Activated naive CD4-positive, alpha-beta T cell treated with anti-CD3 and anti-CD28 coated beads, Interleukin-2, amount 10 ng/mL, durations not matched to agents 7 days and 5 days (primary cell): ENCODE measurements around the gene SIPA1L3.

Experiments
- CTCF ChIA-PET: fragments of 350-600 bp; sonication (Branson Sonifier 250); formaldehyde crosslinking; loops from one replicate; lab custom pipeline; 2021; ENCODE audit warnings: antibody characterized with exemption; lab: Charles Lee
- DNase-seq: peaks from one replicate; pipeline ENCODE4 v3.0.0-alpha.2; 2020
- H3K27ac Mint-ChIP-seq: one replicate; pipeline ENCODE4 v1.8.0; 2021; ENCODE audit warnings: mild to moderate bottlenecking, moderate library complexity, mixed read lengths
- H3K27me3 Mint-ChIP-seq: one replicate; pipeline ENCODE4 v1.8.0; 2021; ENCODE audit warnings: mild to moderate bottlenecking, mixed read lengths
- H3K36me3 Mint-ChIP-seq: one replicate; pipeline ENCODE4 v1.8.0; 2021; ENCODE audit warnings: mixed read lengths
- H3K4me1 Mint-ChIP-seq: one replicate; pipeline ENCODE4 v1.8.0; 2021; ENCODE audit warnings: mixed read lengths
- H3K4me3 Mint-ChIP-seq: one replicate; pipeline ENCODE4 v1.8.0; 2021; ENCODE audit warnings: mild to moderate bottlenecking, moderate library complexity, mixed read lengths
- H3K9me3 Mint-ChIP-seq: one replicate; pipeline ENCODE4 v1.8.0; 2021; ENCODE audit warnings: mixed read lengths

Gene SIPA1L3

DNA sequence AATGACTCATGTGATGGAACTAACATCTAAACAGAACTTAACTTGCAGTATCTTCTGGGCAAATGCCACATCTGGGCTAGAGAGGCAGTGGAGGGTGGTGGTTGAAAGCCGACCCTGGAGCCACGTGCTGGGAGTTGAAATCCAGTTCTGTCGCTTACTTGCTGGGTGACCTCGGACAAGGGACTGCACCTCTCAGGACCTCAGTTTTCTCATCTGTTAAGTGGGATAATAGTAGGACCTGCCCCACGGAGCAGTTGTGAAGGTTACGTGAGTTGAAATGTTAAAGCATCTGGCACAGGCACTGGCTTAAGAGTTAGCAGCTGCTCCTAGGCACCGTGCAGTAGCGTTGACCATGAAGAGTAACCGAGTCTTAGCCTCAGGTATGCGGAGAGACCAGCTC is 76.1 kb downstream of the SIPA1L3 start:
- H3K4me1 Mint-ChIP-seq: peaks cover 9% of the 10 kb centered on the region
- no peaks in the 10 kb centered on the region for H3K9me3 Mint-ChIP-seq
- H3K36me3 Mint-ChIP-seq: no peaks in the 10 kb centered on the region
- DNase-seq: no peak
- H3K27me3 Mint-ChIP-seq: no peaks in the 10 kb centered on the region
- H3K4me3 Mint-ChIP-seq: no peak overlapping the region
- no peak overlapping the region for H3K27ac Mint-ChIP-seq
- CTCF ChIA-PET: no interaction called here

DNA sequence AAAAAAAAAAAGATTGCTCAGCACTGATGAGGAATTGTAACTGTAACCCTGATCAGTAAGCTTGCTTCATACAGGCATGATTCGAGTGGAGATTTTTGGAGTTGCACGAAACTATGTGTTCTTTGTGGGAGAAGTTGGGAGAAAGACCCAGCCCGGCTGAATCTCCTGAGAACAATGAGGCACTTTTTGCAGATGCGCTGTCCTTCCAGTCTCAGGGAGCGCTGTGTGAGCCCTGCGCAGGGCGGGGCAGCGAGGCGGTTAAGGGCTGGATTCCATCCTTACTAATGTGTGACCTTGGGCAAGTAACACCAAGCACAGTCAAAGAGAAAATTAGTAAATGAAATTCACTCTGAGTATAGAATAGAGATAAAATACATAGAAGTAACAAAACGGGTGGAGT is 76.9 kb downstream of the SIPA1L3 start:
- Mint-ChIP-seq H3K36me3 (no peaks in the 10 kb centered on the region), H3K4me1 (peaks cover 12% of the 10 kb centered on the region), H3K27ac (no peak overlapping the region), H3K27me3 (no peaks in the 10 kb centered on the region), H3K9me3 (no peaks in the 10 kb centered on the region), H3K4me3 (no peak overlapping the region)
- CTCF ChIA-PET: no interaction called here
- DNase-seq: no peak

DNA sequence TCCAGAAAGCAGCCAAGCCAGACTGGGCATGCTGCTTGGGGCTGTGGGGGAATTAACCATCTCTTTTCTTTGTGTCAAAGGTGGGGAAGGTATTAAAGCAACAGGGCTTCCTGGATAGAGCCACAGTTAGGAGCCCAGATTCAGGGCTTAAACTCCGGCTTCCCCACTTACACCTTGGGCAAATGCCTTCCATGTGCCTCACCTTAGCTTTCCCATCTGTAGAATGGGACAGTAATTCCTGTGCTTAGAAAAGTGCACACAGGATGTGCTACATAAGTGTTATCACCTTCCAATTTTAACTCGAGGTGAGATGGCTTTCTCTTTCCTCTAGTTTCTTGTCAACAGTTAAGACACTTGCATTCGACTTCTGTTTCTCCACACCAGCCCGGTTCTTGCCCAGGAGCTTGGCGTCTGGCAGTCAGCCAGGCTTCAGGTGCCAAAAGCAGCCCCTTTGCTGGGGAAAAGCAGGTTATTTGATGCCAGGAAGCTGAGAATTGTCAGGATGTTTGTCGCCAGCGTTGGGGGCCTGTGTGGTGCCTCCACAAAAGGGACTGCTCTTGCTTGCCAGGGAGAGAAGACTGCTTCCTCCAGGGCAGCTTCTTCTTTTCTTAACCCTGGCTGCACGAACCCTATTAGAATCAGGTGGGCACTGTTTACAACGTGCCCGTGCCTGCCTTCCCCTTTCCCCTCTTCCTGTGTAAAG is 79.2 kb downstream of the SIPA1L3 start:
- Mint-ChIP-seq H3K9me3 (no peaks in the 10 kb centered on the region), H3K4me3 (no peak overlapping the region), H3K4me1 (peaks cover 14% of the 10 kb centered on the region), H3K27ac (peak overlapping the region; percentile 64), H3K27me3 (no peaks in the 10 kb centered on the region), H3K36me3 (no peaks in the 10 kb centered on the region)
- CTCF ChIA-PET: no interaction called here
- peak; percentile 23 for DNase-seq

DNA sequence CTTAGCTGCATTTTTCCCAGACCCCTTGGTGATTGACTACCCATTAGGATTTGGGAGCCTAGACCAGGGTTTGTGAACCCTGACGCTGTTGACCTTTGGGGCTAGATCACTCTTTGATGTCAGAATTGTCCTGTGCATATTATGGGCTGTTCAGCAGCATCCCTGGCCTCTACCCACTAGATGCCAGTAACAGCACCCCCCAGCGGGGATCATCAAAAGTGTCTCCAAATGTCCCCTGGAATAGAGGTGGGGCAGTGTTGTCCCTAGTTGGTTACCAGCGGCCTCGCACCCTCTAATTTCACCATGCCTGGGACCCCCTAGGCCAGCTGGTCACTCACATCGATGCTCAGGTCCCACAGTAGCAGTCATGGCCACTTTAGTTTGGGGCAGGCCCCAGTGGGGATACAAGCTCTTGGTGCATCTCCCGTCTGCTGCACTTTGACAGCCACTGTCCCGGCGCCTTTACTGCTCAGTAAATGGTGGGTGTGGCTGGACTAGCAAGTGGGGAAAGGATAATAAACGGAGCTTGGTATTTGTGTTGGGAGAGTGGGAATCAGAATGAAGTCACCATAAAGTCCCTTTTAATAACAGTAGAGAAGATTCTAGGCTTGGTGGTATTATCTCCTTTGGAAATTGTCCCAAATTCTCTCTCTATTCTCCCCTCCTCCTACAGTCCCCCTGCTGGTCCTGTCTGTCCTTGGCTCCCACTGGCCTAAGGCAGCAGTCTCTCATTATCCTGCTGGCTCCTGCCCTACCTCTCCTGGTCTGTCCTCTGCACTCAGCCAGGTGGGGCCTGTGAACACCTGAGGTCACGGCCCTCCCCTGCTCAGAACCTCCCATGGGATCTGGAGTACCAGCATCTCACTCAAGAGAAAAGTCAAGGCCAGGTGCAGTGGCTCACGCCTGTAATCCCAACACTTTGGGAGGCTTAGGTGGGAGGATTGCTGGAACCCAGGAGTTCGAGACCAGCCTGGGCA is 80.6 kb downstream of the SIPA1L3 start:
- Mint-ChIP-seq H3K36me3 (no peaks in the 10 kb centered on the region), H3K4me3 (no peak overlapping the region), H3K9me3 (no peaks in the 10 kb centered on the region), H3K4me1 (peaks cover 14% of the 10 kb centered on the region), H3K27me3 (no peaks in the 10 kb centered on the region), H3K27ac (no peak overlapping the region)
- CTCF ChIA-PET: no interaction called here
- no peak for DNase-seq

DNA sequence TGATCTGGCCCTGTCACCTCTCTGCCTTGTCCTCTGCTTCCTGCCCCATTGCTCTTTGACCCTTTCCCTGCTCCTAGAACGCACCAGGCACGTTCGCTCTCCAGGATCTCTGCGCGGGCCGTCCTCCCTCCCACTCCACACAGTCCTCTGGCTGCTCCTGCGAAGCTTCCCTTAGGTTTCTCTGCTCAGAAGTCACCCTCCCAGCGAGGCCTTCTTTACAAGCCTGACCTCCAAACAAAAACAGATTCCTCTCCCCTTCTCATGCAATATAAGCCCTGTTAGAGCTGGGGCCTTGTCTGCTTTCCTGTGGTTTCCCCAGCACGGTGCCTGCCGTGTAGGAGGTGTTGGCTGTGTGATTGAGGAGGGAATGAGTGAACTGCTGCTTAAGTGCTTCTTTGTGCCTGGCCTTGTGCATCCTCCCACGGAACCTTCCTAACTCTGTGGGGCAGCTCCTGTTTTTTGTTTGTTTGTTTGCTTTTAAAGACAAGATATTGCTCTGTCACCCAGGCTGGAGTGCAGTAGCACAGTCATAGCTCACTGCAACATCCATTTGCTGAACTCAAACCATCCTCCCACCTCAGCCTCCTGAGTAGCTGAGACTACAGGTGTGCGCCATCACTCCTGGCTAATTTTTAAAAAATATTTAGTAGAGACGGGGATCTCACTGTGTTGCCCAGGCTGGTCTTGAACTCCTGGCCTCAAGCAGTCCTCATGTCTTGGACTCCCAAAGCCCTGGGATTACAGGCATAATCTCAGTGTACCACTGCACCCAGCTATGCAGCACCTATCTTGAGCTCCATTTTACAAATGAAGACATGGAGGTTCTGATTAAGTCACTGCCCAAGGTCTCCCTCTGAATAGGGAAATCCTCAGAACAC is 82.0 kb downstream of the SIPA1L3 start:
- no peak overlapping the region for H3K27ac Mint-ChIP-seq
- CTCF ChIA-PET: no interaction called here
- no peak for DNase-seq
- H3K9me3 Mint-ChIP-seq: no peaks in the 10 kb centered on the region
- H3K4me3 Mint-ChIP-seq: no peak overlapping the region
- peaks cover 14% of the 10 kb centered on the region for H3K4me1 Mint-ChIP-seq
- H3K27me3 Mint-ChIP-seq: no peaks in the 10 kb centered on the region
- no peaks in the 10 kb centered on the region for H3K36me3 Mint-ChIP-seq

GRCh38 chr19:37989855-37990254 is 82.8 kb downstream of the SIPA1L3 start:
- Mint-ChIP-seq H3K36me3 (no peaks in the 10 kb centered on the region), H3K9me3 (no peaks in the 10 kb centered on the region), H3K4me1 (peaks cover 14% of the 10 kb centered on the region), H3K27me3 (no peaks in the 10 kb centered on the region), H3K4me3 (no peak overlapping the region), H3K27ac (no peak overlapping the region)
- DNase-seq: no peak
- CTCF ChIA-PET: no interaction called here

GRCh38 chr19:37990362-37990761 is 83.4 kb downstream of the SIPA1L3 start:
- Mint-ChIP-seq H3K4me3 (no peak overlapping the region), H3K27ac (no peak overlapping the region), H3K4me1 (peaks cover 14% of the 10 kb centered on the region), H3K27me3 (no peaks in the 10 kb centered on the region), H3K36me3 (no peaks in the 10 kb centered on the region), H3K9me3 (no peaks in the 10 kb centered on the region)
- DNase-seq: no peak
- CTCF ChIA-PET: no interaction called here

DNA sequence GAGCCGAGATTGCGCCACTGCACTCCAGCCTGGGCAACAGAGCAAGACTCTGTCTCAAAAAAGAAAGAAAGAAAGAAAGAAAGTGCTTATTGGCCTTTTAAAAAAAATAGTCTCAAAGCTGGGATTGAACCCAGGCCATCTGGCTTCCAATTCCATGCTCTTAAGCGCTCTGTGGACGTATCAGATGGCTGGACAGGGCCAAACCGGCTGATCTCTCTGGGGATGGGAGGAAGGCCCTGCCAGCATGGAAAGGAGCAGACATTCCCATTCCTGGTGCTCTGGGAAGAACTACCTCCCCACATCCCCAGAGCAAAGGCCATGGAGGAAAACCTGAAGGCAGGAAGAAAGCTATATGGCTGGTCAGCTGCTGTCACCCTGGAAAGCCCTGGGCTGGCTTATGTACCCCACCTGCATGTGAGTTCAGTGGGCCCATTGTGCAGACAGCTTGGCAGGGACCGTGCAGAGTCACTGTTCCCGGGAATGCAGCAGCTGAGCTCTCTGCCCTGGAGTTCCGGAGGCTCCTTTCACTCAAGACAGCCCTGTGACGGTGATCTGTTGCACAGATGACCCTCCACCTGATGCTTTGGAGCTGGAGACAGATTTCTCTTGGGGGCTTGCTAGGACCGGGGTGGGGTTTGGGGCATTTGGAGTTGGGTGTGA is 84.3 kb downstream of the SIPA1L3 start:
- H3K9me3 Mint-ChIP-seq: no peaks in the 10 kb centered on the region
- DNase-seq: no peak
- H3K27me3 Mint-ChIP-seq: no peaks in the 10 kb centered on the region
- H3K4me1 Mint-ChIP-seq: peaks cover 10% of the 10 kb centered on the region
- H3K27ac Mint-ChIP-seq: no peak overlapping the region
- no peaks in the 10 kb centered on the region for H3K36me3 Mint-ChIP-seq
- no peak overlapping the region for H3K4me3 Mint-ChIP-seq
- CTCF ChIA-PET: interaction anchor here (1.0 kb wide), 1 partner anchor 12 kb away, joined by 3 read pairs; no protein-coding TSS in a partner anchor

- H3K36me3 Mint-ChIP-seq: no peaks in the 10 kb centered on the region
- H3K4me3 Mint-ChIP-seq: no peak overlapping the region
- H3K9me3 Mint-ChIP-seq: no peaks in the 10 kb centered on the region
- no peaks in the 10 kb centered on the region for H3K27me3 Mint-ChIP-seq
- CTCF ChIA-PET: interaction anchor here (1.0 kb wide), 1 partner anchor 11 kb away, joined by 3 read pairs; no protein-coding TSS in a partner anchor
- peaks cover 5% of the 10 kb centered on the region for H3K4me1 Mint-ChIP-seq
- no peak for DNase-seq
- H3K27ac Mint-ChIP-seq: no peak overlapping the region
Measured at GRCh38 chr19:37991841-37992248, 84.8 kb downstream of the SIPA1L3 start.

DNA sequence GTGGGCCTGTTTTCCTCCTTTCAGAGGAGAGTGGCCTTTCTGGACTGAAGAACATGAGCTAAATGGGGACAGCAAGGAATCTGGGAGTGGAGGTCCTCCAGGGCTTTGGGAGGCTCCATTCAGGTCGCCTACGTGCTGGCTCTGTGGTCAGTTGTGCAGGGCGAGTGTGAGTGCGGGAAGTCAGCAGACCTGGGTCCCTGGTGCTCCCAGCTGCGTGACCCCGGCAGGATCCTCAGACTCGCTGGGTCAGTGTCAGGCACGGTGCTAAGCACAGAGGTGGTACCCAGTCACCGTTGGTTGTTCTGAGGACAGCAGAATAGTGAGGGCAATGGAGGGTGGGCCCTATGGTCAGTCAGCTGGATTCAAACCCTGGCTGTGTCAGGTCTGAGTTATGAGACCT is 85.8 kb downstream of the SIPA1L3 start:
- Mint-ChIP-seq H3K27ac (no peak overlapping the region), H3K9me3 (no peaks in the 10 kb centered on the region), H3K4me1 (peaks cover 5% of the 10 kb centered on the region), H3K4me3 (no peak overlapping the region), H3K27me3 (no peaks in the 10 kb centered on the region), H3K36me3 (no peaks in the 10 kb centered on the region)
- CTCF ChIA-PET: no interaction called here
- DNase-seq: no peak

GRCh38 chr19:37994823-37995130 is 87.8 kb downstream of the SIPA1L3 start:
- Mint-ChIP-seq H3K4me3 (no peak overlapping the region), H3K4me1 (no peaks in the 10 kb centered on the region), H3K9me3 (no peaks in the 10 kb centered on the region), H3K36me3 (no peaks in the 10 kb centered on the region), H3K27ac (no peak overlapping the region), H3K27me3 (no peaks in the 10 kb centered on the region)
- no peak for DNase-seq
- CTCF ChIA-PET: no interaction called here

DNA sequence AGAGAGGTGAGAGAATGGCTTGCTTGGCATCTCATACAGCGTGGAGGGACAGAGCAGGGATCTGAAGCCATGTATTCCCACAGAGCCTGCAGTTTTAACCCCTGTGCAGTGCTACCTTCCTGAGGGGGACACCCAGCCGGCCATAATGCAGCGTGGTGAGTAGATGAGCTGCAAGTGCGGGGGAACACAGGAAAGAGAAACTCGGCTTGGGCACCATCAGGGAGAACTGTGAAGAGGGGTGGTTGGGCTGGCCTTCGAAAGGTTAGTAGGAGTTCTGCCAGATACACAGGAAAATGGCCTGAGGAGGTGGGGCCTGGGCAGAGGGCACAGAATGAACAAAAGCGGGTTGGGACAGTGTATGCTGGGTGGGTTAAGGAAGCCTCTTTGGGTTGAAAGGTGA is 88.3 kb downstream of the SIPA1L3 start:
- CTCF ChIA-PET: no interaction called here
- H3K4me3 Mint-ChIP-seq: no peak overlapping the region
- H3K4me1 Mint-ChIP-seq: no peaks in the 10 kb centered on the region
- no peak for DNase-seq
- H3K9me3 Mint-ChIP-seq: no peaks in the 10 kb centered on the region
- no peaks in the 10 kb centered on the region for H3K36me3 Mint-ChIP-seq
- no peak overlapping the region for H3K27ac Mint-ChIP-seq
- no peaks in the 10 kb centered on the region for H3K27me3 Mint-ChIP-seq

DNA sequence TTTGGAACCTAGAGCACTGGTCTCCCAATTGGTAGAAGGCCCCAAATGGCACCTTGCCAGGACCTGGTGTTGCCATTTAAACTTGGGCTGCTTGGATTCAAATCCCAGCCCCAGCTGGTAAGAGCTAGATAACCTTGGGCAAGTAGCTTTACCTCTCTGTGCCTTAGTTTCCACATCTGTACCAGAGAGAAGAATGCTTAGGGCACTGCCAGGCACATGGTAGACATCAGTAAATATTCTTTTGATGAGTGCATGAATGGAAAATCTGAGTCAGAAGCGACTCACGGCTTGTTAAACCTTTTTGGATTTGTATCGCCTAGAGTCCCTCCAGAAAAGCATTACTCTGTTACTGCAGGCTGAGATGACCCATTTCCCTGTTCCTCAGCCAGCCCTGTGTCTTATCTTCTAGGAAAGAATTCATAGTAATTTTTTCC is 90.9 kb downstream of the SIPA1L3 start:
- no peaks in the 10 kb centered on the region for H3K27me3 Mint-ChIP-seq
- H3K4me3 Mint-ChIP-seq: no peak overlapping the region
- no peak for DNase-seq
- H3K9me3 Mint-ChIP-seq: no peaks in the 10 kb centered on the region
- no peak overlapping the region for H3K27ac Mint-ChIP-seq
- no peaks in the 10 kb centered on the region for H3K36me3 Mint-ChIP-seq
- CTCF ChIA-PET: no interaction called here
- peaks cover 8% of the 10 kb centered on the region for H3K4me1 Mint-ChIP-seq
